ENCODE results near the gene IL31RA. TPM values are rescaled to one million over a fixed set of nuclear protein-coding genes. Genes with fewer than 3 reads are reported as not detected.
"Not testable (repeated sequence)": the region's sequence is repeated elsewhere in the genome, so short reads cannot be mapped to it uniquely, and the experiment has no call there.

The IL31RA gene
- total RNA-seq, 1 experiment from 2014 or later, result 0.24 TPM

- BruUV-seq (replicated peaks), result no TSS peak
- DNase-seq (ENCODE audit: low spot score), result peak; percentile 80
Observed at GRCh38 chr5:55936100-55936693, 85.0 kb downstream of the IL31RA start.

GRCh38 chr5:55937598-55937997 lies 86.4 kb downstream of the IL31RA start:
- H3K9me3 ChIP-seq (ENCODE audit: low read depth, low read length, poor library complexity, severe bottlenecking); H3K36me3 ChIP-seq (ENCODE audit: insufficient read depth, low read length, poor library complexity, severe bottlenecking); POLR2A ChIA-PET (ENCODE audit: low non-redundant PET); H3K27me3 ChIP-seq (replicated peaks; ENCODE audit: insufficient read depth, low read depth, low read length, poor library complexity); BruUV-seq (replicated peaks); DNase-seq (ENCODE audit: low spot score); H3K4me1 ChIP-seq (ENCODE audit: insufficient read depth, low read length, poor library complexity, severe bottlenecking); H3K4me3 ChIP-seq (ENCODE audit: low read depth, low read length, poor library complexity, severe bottlenecking); H3K27ac ChIP-seq (ENCODE audit: low read depth, low read length, poor library complexity, severe bottlenecking): not testable (repeated sequence)
- CTCF ChIA-PET, result interaction anchor here (0.7 to 2.4 kb wide), 2 partner anchors 264 to 1165 kb away, joined by 4 to 9 read pairs; no protein-coding TSS in a partner anchor
- intact Hi-C loops (cut with micrococcal nuclease; ENCODE audit: unreplicated experiment), result loop anchor here (2.0 to 5.0 kb wide), 2 partner anchors 327 to 900 kb away; no protein-coding TSS in a partner anchor

More at GRCh38 chr5:55936100-55936693, 85.0 kb downstream of the IL31RA start:
- Histone ChIP-seq H3K36me3 (ENCODE audit: insufficient read depth, low read length, poor library complexity, severe bottlenecking) (no peaks in the 10 kb centered on the region), H3K27ac (ENCODE audit: low read depth, low read length, poor library complexity, severe bottlenecking) (no peak overlapping the region), H3K4me3 (ENCODE audit: low read depth, low read length, poor library complexity, severe bottlenecking) (no peak overlapping the region), H3K4me1 (ENCODE audit: insufficient read depth, low read length, poor library complexity, severe bottlenecking) (no peaks in the 10 kb centered on the region), H3K27me3 (replicated peaks; ENCODE audit: insufficient read depth, low read depth, low read length, poor library complexity) (no peaks in the 10 kb centered on the region), H3K9me3 (ENCODE audit: low read depth, low read length, poor library complexity, severe bottlenecking) (no peaks in the 10 kb centered on the region)
- intact Hi-C loops (cut with micrococcal nuclease; ENCODE audit: unreplicated experiment), result loop anchor here (1.0 to 5.0 kb wide), 3 partner anchors 265 to 901 kb away; no protein-coding TSS in a partner anchor
- CTCF ChIA-PET, result interaction anchor here (0.6 to 2.4 kb wide), 19 partner anchors 10 to 1333 kb away, joined by 3 to 15 read pairs (median 6); no protein-coding TSS in a partner anchor
- TF ChIP-seq CTCF (conservative IDR thresholded peaks at IDR 0.05; ENCODE audit: low read depth, low read length), result peak; percentile 97
- no peak for TF ChIP-seq EZH2 (IDR thresholded peaks at IDR 0.05; ENCODE audit: borderline replicate concordance, low read depth, low read length, poor library complexity, severe bottlenecking)
- POLR2A ChIA-PET (ENCODE audit: low non-redundant PET), result no interaction called here

DNA sequence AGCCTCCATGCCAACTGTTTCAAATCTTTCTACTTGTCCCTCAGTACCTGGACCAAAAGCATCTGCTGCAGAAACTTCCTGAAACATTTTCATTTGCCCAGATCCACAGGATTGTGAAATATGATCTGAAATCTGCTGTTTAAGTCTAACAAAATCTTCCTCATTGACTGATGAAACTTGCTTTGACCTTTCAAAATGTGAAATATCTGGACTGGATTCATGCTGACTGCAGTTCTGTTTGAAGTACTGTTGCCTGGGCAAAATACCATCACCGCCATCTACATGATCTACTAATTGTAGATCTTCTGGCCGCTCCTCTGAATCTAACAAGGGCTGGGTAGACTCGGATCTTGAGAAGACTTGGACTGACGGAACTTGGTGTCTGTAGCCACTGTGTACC lies 90.0 kb downstream of the IL31RA start:
- POLR2A ChIA-PET (ENCODE audit: low non-redundant PET); H3K27ac ChIP-seq (ENCODE audit: low read depth, low read length, poor library complexity, severe bottlenecking); intact Hi-C loops (cut with micrococcal nuclease; ENCODE audit: unreplicated experiment); H3K36me3 ChIP-seq (ENCODE audit: insufficient read depth, low read length, poor library complexity, severe bottlenecking); BruUV-seq (replicated peaks); H3K27me3 ChIP-seq (replicated peaks; ENCODE audit: insufficient read depth, low read depth, low read length, poor library complexity); H3K4me1 ChIP-seq (ENCODE audit: insufficient read depth, low read length, poor library complexity, severe bottlenecking); DNase-seq (ENCODE audit: low spot score); CTCF ChIA-PET; H3K4me3 ChIP-seq (ENCODE audit: low read depth, low read length, poor library complexity, severe bottlenecking); H3K9me3 ChIP-seq (ENCODE audit: low read depth, low read length, poor library complexity, severe bottlenecking): not testable (repeated sequence)

GRCh38 chr5:55959208-55959607 lies 108.1 kb downstream of the IL31RA start:
- ChIA-PET POLR2A (ENCODE audit: low non-redundant PET) (no interaction called here), CTCF (interaction anchor here (0.5 kb wide), 1 partner anchor 23 kb away, joined by 8 read pairs; no protein-coding TSS in a partner anchor)
- no peak for DNase-seq (ENCODE audit: low spot score)
- no TSS peak for BruUV-seq (replicated peaks)
- Histone ChIP-seq H3K27me3 (replicated peaks; ENCODE audit: insufficient read depth, low read depth, low read length, poor library complexity) (no peaks in the 10 kb centered on the region), H3K4me3 (ENCODE audit: low read depth, low read length, poor library complexity, severe bottlenecking) (no peak overlapping the region), H3K27ac (ENCODE audit: low read depth, low read length, poor library complexity, severe bottlenecking) (no peak overlapping the region), H3K4me1 (ENCODE audit: insufficient read depth, low read length, poor library complexity, severe bottlenecking) (no peaks in the 10 kb centered on the region), H3K36me3 (ENCODE audit: insufficient read depth, low read length, poor library complexity, severe bottlenecking) (no peaks in the 10 kb centered on the region), H3K9me3 (ENCODE audit: low read depth, low read length, poor library complexity, severe bottlenecking) (no peaks in the 10 kb centered on the region)
- intact Hi-C loops (cut with micrococcal nuclease; ENCODE audit: unreplicated experiment), result no loop called here
- TF ChIP-seq EZH2 (IDR thresholded peaks at IDR 0.05; ENCODE audit: borderline replicate concordance, low read depth, low read length, poor library complexity, severe bottlenecking) (no peak), CTCF (conservative IDR thresholded peaks at IDR 0.05; ENCODE audit: low read depth, low read length) (no peak)
